PC-9 (cell line): Measurements from ENCODE around the gene ATG4A. TPM values are rescaled to one million over a fixed set of nuclear protein-coding genes. Genes with fewer than 3 reads are reported as not detected.

ENCODE experiments used
- BruUV-seq: library from RNA; stranded (reverse); fragments of 400-500 nt; replicated peaks from 2 replicates; lab custom pipeline; 2021; lab: Mats Ljungman, UMichigan
- CTCF ChIA-PET: fragments of 300-600 bp; sonication (Branson Sonifier 250); formaldehyde crosslinking; loops from one replicate; lab custom pipeline; 2022; ENCODE audit warnings: antibody characterized with exemption; lab: Charles Lee
- POLR2A ChIA-PET: fragments of 300-600 bp; sonication (Branson Sonifier 250); formaldehyde crosslinking; loops from one replicate; lab custom pipeline; 2022; ENCODE audit warnings: antibody characterized with exemption; ENCODE audit not compliant: unreplicated experiment; lab: Charles Lee
- DNase-seq, 2 experiments: peaks; one replicate each; pipeline versions ENCODE4 v3.0.0 to v3.0.0-alpha.2; 2015 to 2022; ENCODE audit warnings: mixed read lengths in 1 of 2
- H2AFZ ChIP-seq: fragments of 200-600 bp; sonication (generic); 2 replicates; pipeline ENCODE4 v1.8.1; 2017; ENCODE audit warnings: antibody characterized with exemption
- H3F3A ChIP-seq: fragments of 200-600 bp; sonication (generic); 2 replicates; pipeline ENCODE4 v1.8.1; 2017; ENCODE audit warnings: antibody characterized with exemption, mild to moderate bottlenecking, low read depth; ENCODE audit not compliant: insufficient read depth
- H3K27ac ChIP-seq: fragments of 200-600 bp; sonication (generic); 2 replicates; pipeline ENCODE4 v1.6.1; 2016; ENCODE audit warnings: mixed run types
- H3K27me3 ChIP-seq: fragments of 200-600 bp; sonication (generic); 2 replicates; pipeline ENCODE4 v1.6.1; 2016; ENCODE audit warnings: low read depth, mixed run types; ENCODE audit not compliant: insufficient read depth
- H3K36me3 ChIP-seq: fragments of 200-600 bp; sonication (generic); 2 replicates; pipeline ENCODE4 v1.6.1; 2016; ENCODE audit warnings: low read depth, mixed run types
- H3K4me1 ChIP-seq: fragments of 200-600 bp; sonication (generic); replicated peaks from 2 replicates; pipeline ENCODE4 v1.6.1; 2016; ENCODE audit warnings: mixed run types; ENCODE audit not compliant: insufficient read depth
- H3K4me2 ChIP-seq: fragments of 200-600 bp; sonication (generic); 2 replicates; pipeline ENCODE4 v1.6.1; 2017; ENCODE audit warnings: mixed run types
- H3K4me3 ChIP-seq: fragments of 200-600 bp; sonication (generic); 2 replicates; pipeline ENCODE4 v1.6.1; 2016; ENCODE audit warnings: mixed run types
- H3K79me2 ChIP-seq: fragments of 200-600 bp; sonication (generic); 2 replicates; pipeline ENCODE4 v1.6.1; 2017; ENCODE audit warnings: low read depth, mixed run types
- H3K9me2 ChIP-seq: fragments of 200-600 bp; sonication (generic); 2 replicates; pipeline ENCODE4 v1.8.1; 2017; ENCODE audit warnings: mild to moderate bottlenecking; ENCODE audit not compliant: insufficient read depth
- H3K9me3 ChIP-seq: fragments of 200-600 bp; sonication (generic); 2 replicates; pipeline ENCODE4 v1.8.1; 2016; ENCODE audit warnings: low read depth; ENCODE audit not compliant: insufficient read depth
- H4K20me1 ChIP-seq: fragments of 200-600 bp; sonication (generic); 2 replicates; pipeline ENCODE4 v1.8.1; 2017; ENCODE audit not compliant: insufficient read depth
- CTCF ChIP-seq: fragments of 200-600 bp; sonication (generic); conservative IDR thresholded peaks from 2 replicates; pipeline ENCODE4 v1.6.1; 2017; ENCODE audit warnings: mixed run types, antibody characterized with exemption, mild to moderate bottlenecking, moderate library complexity
- EZH2 ChIP-seq: fragments of 200-600 bp; sonication (generic); IDR thresholded peaks from 2 replicates; pipeline ENCODE4 v1.8.0; 2017; ENCODE audit warnings: antibody characterized with exemption, low read depth
- intact Hi-C: fragments of 100-400 bp; cut with micrococcal nuclease; formaldehyde crosslinking; loops from one replicate; pipeline ENCODE4 v1.10.0; 2022; ENCODE audit not compliant: unreplicated experiment
- total RNA-seq: library from RNA; stranded (reverse); gene quantifications from 2 replicates; pipeline ENCODE4 v1.2.3, GENCODE V29; 2021

The ATG4A gene
- total RNA-seq, 1 experiment from 2014 or later = 9.6 TPM

- Histone ChIP-seq H3F3A (no peaks in the 10 kb centered on the region), H3K36me3 (no peaks in the 10 kb centered on the region), H3K27me3 (no peaks in the 10 kb centered on the region), H3K9me3 (no peaks in the 10 kb centered on the region), H3K9me2 (no peaks in the 10 kb centered on the region), H3K4me3 (no peak overlapping the region), H3K27ac (no peak overlapping the region), H4K20me1 (no peaks in the 10 kb centered on the region), H3K79me2 (no peaks in the 10 kb centered on the region), H2AFZ (no peak overlapping the region), H3K4me2 (no peak overlapping the region), H3K4me1 (no peaks in the 10 kb centered on the region)
- ChIA-PET POLR2A (no interaction called here), CTCF (no interaction called here)
- BruUV-seq = no TSS peak
- intact Hi-C loops = no loop called here
- no peak for TF ChIP-seq EZH2
- no peak for TF ChIP-seq CTCF
- no peak for DNase-seq
Observed at GRCh38 chrX:108178143-108178498, 86.5 kb downstream of the ATG4A start.

- Histone ChIP-seq H3K36me3 (no peaks in the 10 kb centered on the region), H2AFZ (no peak overlapping the region)
Observed at GRCh38 chrX:108186811-108187210, 95.2 kb downstream of the ATG4A start.

GRCh38 chrX:108198420-108198819, 106.8 kb downstream of the ATG4A start:
- intact Hi-C loops = loop anchor here (5.0 kb wide), 2 partner anchors 499 to 1689 kb away; no protein-coding TSS in a partner anchor
- no peak for DNase-seq
- Histone ChIP-seq H3K4me3 (no peak overlapping the region), H2AFZ (no peak overlapping the region), H3K4me1 (no peaks in the 10 kb centered on the region), H3K27ac (no peak overlapping the region), H3K36me3 (no peaks in the 10 kb centered on the region), H3K79me2 (no peaks in the 10 kb centered on the region), H3K9me2 (no peaks in the 10 kb centered on the region), H3F3A (no peaks in the 10 kb centered on the region), H4K20me1 (no peaks in the 10 kb centered on the region), H3K27me3 (no peaks in the 10 kb centered on the region), H3K4me2 (no peak overlapping the region), H3K9me3 (no peaks in the 10 kb centered on the region)
- ChIA-PET CTCF (no interaction called here), POLR2A (no interaction called here)
- no TSS peak for BruUV-seq
- TF ChIP-seq EZH2 = no peak
- TF ChIP-seq CTCF = no peak

More at GRCh38 chrX:108186811-108187210, 95.2 kb downstream of the ATG4A start:
- TF ChIP-seq CTCF = no peak
- no peak for TF ChIP-seq EZH2
- H3K9me3 ChIP-seq = no peaks in the 10 kb centered on the region
- peak overlapping the region; percentile 18; the same call in 1 of the 2 replicates for H3K4me2 ChIP-seq
- POLR2A ChIA-PET = no interaction called here
- H3K9me2 ChIP-seq = no peaks in the 10 kb centered on the region
- H3K4me1 ChIP-seq = peaks cover 14% of the 10 kb centered on the region; the same call in 1 of the 2 replicates
- H3K27ac ChIP-seq = 0 out of 2 replicates have a peak overlapping the region, but pooled peaks have one; percentile 11
- no peaks in the 10 kb centered on the region for H3K79me2 ChIP-seq
- DNase-seq = peak; percentile 41 to 87
- no peaks in the 10 kb centered on the region for H3K27me3 ChIP-seq
- no TSS peak for BruUV-seq
- H3F3A ChIP-seq = peaks cover 14% of the 10 kb centered on the region; the same call in 1 of the 2 replicates
- no peaks in the 10 kb centered on the region for H4K20me1 ChIP-seq
- H3K4me3 ChIP-seq = no peak overlapping the region
- intact Hi-C loops = loop anchor here (2.0 kb wide), 1 partner anchor 96 kb away; the partner anchor contains the start of genes ATG4A and PSMD10
- CTCF ChIA-PET = no interaction called here
